ENCODE measurements around the gene GRK3.

GRCh38 chr22:25753252-25753651, 188.8 kb downstream of the GRK3 start:
- no peak for TF ChIP-seq POLR2A (IDR thresholded peaks at IDR 0.05; ENCODE audit: low read length)
- TF ChIP-seq GATA1 (IDR thresholded peaks at IDR 0.05; ENCODE audit: low read depth, low read length), result no peak
